ENCODE results near the gene RBKS.
A peak's percentile ranks its signal among the peaks of the same experiment; 100 is the strongest.
"Not testable (repeated sequence)": the region's sequence is repeated elsewhere in the genome, so short reads cannot be mapped to it uniquely, and the experiment has no call there.

Gene RBKS

GRCh38 chr2:27796791-27797765 lies 93.1 kb downstream of the RBKS start:
- DNase-seq: no peak

DNA sequence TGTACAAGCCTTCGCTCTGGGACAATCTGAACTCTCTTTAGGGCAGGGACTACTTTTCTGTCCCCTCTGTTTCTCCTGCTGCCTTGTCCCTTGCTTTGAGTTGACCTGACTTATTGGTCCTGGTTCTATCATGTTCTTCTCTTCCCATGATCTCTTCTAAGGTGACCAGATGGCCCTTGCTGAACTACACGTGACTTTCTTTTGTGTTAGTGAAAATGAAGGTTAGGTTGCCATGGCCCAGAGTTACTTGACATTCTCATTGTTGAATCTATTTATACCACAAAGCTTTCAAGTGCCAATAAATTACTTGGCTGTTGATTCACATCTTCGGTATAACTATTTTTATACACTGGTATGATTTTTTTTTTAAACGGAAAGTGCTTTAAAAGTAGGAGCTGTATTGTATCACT lies 94.3 kb downstream of the RBKS start:
- DNase-seq: no peak

GRCh38 chr2:27795093-27795834 lies 94.9 kb downstream of the RBKS start:
- no peak for DNase-seq

DNA sequence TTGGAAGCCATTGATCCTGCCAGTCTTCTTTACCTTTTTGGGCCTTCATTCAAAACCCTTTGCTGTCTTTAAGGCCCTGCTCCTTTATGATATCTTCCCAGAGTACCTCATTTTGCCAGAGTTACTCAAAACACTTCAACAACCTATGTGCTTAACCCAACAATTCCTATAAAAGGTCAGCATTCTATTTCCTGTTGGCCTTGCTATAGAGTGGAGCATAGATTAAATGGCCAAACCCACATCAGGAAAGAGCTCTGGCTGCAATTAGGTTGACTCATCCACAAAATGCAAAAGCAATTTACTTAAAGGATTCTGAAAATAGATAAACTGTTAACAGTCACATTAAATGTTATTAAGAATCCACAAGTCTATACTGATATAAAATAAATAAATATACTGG lies 97.4 kb downstream of the RBKS start:
- no peak for DNase-seq

DNA sequence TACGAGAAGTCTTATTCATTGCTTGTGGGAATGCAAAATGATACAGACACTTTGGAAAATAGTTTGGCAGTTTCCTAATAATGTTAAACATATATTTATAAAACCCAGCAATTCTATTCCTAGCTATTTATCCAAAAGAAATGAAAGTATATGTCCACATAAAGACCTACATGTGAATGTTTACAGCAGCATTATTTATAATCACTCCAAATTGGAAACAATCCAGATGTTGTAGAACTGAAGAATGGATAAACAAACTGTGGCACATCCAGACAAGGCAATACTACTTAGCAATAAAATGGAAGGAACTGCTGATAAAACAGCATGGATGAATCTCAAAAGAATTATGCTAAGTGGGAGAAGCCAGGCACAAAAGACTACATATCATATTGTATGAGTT lies 99.4 kb downstream of the RBKS start:
- no peak for DNase-seq

DNA sequence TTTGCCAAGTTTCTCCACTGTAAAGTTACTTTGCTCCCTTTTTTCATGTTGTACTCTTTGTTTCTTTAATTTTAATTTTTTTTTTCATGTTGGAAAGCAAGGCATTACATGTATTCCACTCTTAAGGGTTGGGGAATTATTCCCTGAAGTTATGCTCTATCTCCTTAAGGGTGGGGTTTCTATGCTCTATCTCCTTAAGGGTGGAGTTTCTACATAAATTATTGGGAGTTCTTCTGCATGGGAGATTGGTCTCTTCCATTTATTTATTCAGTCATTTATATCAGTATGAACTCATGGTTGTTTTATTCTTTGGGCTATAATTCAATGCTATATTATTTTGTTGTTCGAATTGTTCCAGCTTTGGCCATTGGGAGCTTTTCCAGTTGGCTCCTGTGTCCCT lies 107.5 kb downstream of the RBKS start:
- DNase-seq: no peak

GRCh38 chr2:27781496-27781895 lies 108.7 kb downstream of the RBKS start:
- no peak for DNase-seq

DNA sequence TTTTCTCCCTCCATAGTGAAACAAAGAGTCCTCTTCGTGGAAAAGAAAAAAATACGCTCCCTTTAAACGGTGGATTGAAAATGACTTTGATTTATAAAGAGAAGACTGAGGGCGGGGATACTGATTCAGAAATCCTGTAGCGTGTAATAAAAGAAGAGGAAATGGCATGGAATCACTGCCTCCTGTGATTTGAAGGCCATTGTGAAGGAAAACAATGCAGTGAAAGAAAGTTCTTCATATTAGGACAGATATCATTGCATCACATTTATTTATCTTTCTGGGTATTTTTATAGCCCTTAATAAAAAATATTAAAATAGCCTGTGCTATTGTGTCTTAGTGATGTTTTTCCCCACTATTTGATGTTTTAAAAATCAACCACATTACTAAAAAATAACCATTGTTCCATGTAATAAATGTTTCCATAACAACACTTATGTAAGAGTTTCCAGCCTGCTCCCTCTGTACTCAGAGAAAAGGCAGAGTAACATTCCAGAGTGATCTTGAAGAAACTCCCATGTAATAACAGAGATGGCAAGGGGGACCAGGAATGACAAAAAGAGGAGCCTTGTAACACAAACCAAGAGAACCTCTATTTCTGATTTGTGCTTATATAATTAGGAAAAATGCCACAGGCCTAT lies 110.7 kb downstream of the RBKS start:
- no peak for DNase-seq

DNA sequence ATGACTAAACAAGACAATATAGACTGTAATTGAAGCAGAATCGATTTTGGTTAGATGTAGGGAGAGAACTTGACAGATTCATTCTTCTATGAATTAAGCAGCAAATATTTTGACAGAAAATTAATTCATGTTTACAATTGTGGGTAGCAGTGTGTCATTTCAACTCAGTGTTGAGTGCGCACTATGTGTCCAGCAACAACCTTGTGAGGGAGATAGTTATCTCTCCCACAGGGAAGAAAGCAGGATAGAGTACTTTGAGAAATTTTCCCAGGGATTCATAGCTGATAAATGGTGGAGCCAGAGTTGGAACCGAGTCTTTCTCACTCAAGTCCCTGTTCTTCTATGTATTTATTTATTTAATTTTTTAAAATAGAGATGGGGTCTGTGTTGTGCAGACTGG lies 113.5 kb downstream of the RBKS start:
- no peak for DNase-seq

DNA sequence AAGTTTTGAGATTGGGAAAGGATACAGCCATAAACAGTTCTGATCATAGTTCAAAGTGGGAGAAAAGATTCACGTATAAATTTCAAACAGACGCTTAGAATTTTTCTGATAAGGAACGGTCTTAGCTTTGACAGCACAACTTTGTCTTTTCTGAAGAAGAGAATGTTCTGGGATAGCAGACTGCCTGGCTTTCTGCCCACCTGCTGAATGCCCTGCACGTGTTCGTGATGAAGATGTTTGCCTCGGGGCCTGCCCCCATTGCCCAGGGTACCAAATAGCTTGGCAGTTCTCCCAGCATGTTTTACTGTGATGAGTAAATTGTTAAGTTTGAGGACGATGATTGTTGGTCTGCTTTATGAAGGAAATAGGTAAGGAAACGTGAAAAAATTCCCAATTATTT lies 114.1 kb downstream of the RBKS start:
- no peak for DNase-seq

GRCh38 chr2:27773959-27774358 lies 116.2 kb downstream of the RBKS start:
- no peak for DNase-seq

- no peak for DNase-seq
Observed at GRCh38 chr2:27772804-27773203, 117.4 kb downstream of the RBKS start.

- peak; percentile 80 to 94 (median 85) for DNase-seq
Observed at GRCh38 chr2:27771548-27772335, 118.4 kb downstream of the RBKS start, which contains the start of gene MRPL33. TSS of gene MRPL33 (plus strand) at chr2:27771719. CDS start at chr2:27771778, 59 bp downstream.

GRCh38 chr2:27771202-27771547 lies 119.0 kb downstream of the RBKS start:
- DNase-seq: no peak

DNA sequence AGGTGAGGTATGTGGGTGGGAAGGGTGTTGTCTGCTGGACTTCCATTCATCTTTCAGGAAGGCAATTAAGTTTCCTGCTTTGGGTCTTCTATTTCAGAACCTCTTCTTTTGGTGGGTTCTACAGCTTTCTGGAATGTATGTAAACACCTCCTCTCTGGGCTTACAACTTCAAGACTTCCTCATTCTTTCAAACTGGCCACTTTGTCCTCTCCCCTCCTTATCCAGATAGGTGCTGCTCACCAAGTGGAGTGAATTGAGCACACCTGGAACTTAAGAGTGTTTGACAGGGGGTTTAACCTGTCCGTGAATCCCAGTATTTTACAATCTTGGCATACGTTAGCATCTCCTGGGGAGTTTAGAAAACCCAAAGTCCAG lies 123.9 kb downstream of the RBKS start:
- no peak for DNase-seq

DNA sequence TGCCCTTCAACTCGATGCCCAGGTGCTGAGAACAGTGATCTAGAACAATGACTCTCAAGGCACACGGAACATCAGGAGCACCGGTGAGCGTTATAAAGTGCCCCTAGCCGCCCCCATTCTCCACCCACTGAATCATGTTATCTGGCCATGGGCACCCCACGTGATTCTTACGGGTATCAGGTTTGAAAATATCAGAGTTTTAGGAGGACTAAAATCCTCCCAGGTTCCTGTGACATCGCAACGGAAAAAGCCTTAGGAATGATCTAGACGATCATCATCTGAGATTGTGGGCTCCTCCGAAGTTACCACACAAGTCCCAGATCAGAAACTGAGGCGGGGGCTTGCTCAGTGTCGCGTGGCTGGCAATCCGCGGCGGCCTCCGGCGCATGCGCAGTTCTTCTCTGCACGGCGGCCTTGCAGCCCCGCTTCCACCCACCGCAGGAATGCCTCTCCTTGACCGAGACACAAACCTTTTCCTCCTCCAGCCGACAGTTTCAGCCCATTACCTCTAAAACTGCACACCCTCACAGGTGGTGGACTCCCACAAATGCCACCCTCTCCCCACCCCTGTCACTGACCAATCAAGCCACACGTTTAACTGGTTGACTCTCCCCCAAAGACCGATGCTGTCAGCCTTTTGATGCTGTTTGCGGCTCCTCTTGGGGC lies 124.4 kb downstream of the RBKS start:
- DNase-seq: peak; percentile 18 to 52 (median 40)

- not testable (repeated sequence) for DNase-seq
Observed at GRCh38 chr2:27764526-27764925, 125.7 kb downstream of the RBKS start.

DNA sequence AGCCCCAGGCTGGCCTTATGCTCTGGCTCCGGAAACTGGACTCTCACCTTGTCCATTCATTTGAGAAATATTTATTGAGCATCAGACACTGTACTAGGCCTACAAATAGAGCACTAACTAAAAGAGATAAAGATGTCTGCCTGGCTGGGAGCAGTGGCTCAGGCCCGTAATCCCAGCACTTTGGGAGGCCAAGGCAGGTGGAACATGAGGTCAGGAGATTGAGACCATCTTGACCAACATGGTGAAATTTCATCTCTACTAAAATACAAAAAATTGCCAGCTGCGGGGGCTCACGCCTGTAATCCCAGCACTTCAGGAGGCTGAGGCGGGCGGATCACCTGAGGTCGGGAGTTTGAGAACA lies 126.3 kb downstream of the RBKS start:
- no peak for DNase-seq

- DNase-seq: no peak
Observed at GRCh38 chr2:27762951-27763906, 127.0 kb downstream of the RBKS start.

- no peak for DNase-seq
Observed at GRCh38 chr2:27756544-27757498, 133.4 kb downstream of the RBKS start.

Data from T-helper 2 cell (primary cell).